Activated CD8-positive, alpha-beta memory T cell treated with anti-CD3 and anti-CD28 coated beads, Interleukin-2, amount 10 ng/mL, durations not matched to agents 7 days and 5 days (primary cell): ENCODE results near the gene SDSL. TPM values are rescaled to one million over a fixed set of nuclear protein-coding genes. Genes with fewer than 3 reads are reported as not detected.

ENCODE experiments used
- ATAC-seq: fragments of 150-1000 bp; cut with Tn5 transposase; one replicate; pipeline ENCODE4 v1.10.0; 2021; ENCODE audit warnings: moderate library complexity
- CTCF ChIA-PET: fragments of 350-600 bp; sonication (Branson Sonifier 250); formaldehyde crosslinking; loops from one replicate; lab custom pipeline; 2021; ENCODE audit warnings: antibody characterized with exemption; lab: Charles Lee
- DNase-seq: peaks from one replicate; pipeline ENCODE4 v3.0.0-alpha.2; 2020
- H3K27ac Mint-ChIP-seq: one replicate; pipeline ENCODE4 v1.8.0; 2021; ENCODE audit warnings: mild to moderate bottlenecking, mixed read lengths
- H3K27me3 Mint-ChIP-seq: one replicate; pipeline ENCODE4 v1.8.0; 2021; ENCODE audit warnings: mixed read lengths
- H3K36me3 Mint-ChIP-seq: one replicate; pipeline ENCODE4 v1.8.0; 2021; ENCODE audit warnings: mild to moderate bottlenecking, mixed read lengths
- H3K4me1 Mint-ChIP-seq: one replicate; pipeline ENCODE4 v1.8.0; 2021; ENCODE audit warnings: mixed read lengths
- H3K4me3 Mint-ChIP-seq: one replicate; pipeline ENCODE4 v1.8.0; 2021; ENCODE audit warnings: mild to moderate bottlenecking, moderate library complexity, mixed read lengths
- H3K9me3 Mint-ChIP-seq: one replicate; pipeline ENCODE4 v1.8.0; 2022; ENCODE audit warnings: low read depth, mixed read lengths
- total RNA-seq, 2 experiments: library from RNA; stranded (reverse); gene quantifications; one replicate each; pipeline ENCODE4 v1.2.3, GENCODE V29; 2021

Gene SDSL
- total RNA-seq, 2 experiments from 2014 or later: 0.32 to 0.45 TPM

DNA sequence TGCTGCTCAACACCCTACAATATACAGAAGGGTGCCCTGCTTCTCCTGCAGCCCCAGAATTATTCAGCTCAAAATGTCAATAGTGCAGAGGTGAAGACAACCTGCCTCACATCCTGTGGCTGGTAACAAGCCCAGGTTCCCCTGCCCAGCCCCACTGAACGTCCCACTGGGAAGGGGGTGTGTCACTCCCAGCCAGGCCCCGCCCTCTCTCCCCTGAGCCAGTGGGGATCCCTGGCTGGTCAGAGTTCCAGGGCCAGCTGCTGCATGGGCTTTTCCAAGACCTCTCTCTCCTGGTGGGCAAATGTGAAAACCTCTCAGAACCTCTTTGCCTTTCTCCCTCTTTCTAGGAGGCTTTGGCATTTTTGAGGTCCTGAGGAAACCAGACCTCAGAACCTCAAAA lies 63.1 kb downstream of the SDSL start:
- H3K9me3 Mint-ChIP-seq: no peaks in the 10 kb centered on the region
- no peaks in the 10 kb centered on the region for H3K4me1 Mint-ChIP-seq
- H3K27ac Mint-ChIP-seq: no peak overlapping the region
- CTCF ChIA-PET: no interaction called here
- no peaks in the 10 kb centered on the region for H3K36me3 Mint-ChIP-seq
- ATAC-seq (no peak), DNase-seq (no peak)
- H3K4me3 Mint-ChIP-seq: no peak overlapping the region
- peaks cover 26% of the 10 kb centered on the region for H3K27me3 Mint-ChIP-seq

DNA sequence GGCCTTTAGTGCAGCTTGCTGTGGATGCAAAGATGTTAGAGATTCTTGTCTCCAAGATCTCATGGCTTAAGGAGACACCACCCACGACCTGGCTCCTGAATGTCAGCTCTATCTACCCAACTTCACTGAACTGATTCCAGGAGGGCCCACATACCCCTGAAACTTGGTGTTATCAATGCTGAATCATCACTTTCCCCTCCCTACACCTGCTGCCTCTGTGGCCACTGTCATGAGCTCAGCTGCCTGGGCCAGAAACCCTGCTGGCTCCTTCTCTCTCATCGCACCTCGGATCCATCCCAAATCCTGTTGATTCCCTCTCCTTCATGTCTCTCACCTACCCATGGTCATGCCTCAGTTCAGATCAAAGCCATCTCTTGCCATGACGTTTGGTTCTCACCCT lies 64.5 kb downstream of the SDSL start:
- CTCF ChIA-PET: no interaction called here

More for the DNA sequence above, 64.5 kb downstream of the SDSL start:
- H3K36me3 Mint-ChIP-seq: no peaks in the 10 kb centered on the region
- H3K4me1 Mint-ChIP-seq: no peaks in the 10 kb centered on the region
- no peak overlapping the region for H3K4me3 Mint-ChIP-seq
- peaks cover 18% of the 10 kb centered on the region for H3K27me3 Mint-ChIP-seq
- no peak overlapping the region for H3K27ac Mint-ChIP-seq
- ATAC-seq: no peak
- no peak for DNase-seq
- no peaks in the 10 kb centered on the region for H3K9me3 Mint-ChIP-seq

Other genes starting within 250 kb of the SDSL start
- 10 to 100 TPM; 71.5 to 99.0 TPM for gene DDX54, start 236.9 kb upstream of the SDSL start, total RNA-seq
- 10 to 100 TPM; 23.1 to 29.6 TPM for gene RITA1, start 236.7 kb upstream of the SDSL start, total RNA-seq
- 10 to 100 TPM; 21.4 to 23.3 TPM for gene TPCN1, start 200.9 kb upstream of the SDSL start, total RNA-seq
- gene SLC8B1, start 87.3 kb upstream of the SDSL start, total RNA-seq: 10 to 100 TPM; 18.5 to 20.6 TPM
- gene PLBD2, start 63.8 kb upstream of the SDSL start, total RNA-seq: 10 to 100 TPM; 11.2 to 12.5 TPM
- gene SDS, start 18.5 kb upstream of the SDSL start, total RNA-seq: not detected
- gene LHX5, start 49.5 kb downstream of the SDSL start, total RNA-seq: not detected